AG09309 (cell line): Measurements from ENCODE around the gene CEP97.
"Not testable (repeated sequence)": the region's sequence is repeated elsewhere in the genome, so short reads cannot be mapped to it uniquely, and the experiment has no call there.

Experiments used
- DNase-seq: peaks from one replicate; pipeline ENCODE4 v3.0.0-alpha.2; 2010; ENCODE audit warnings: low read depth
- H3K4me3 ChIP-seq: 2 replicates; pipeline ENCODE4 v1.5.1; 2011; ENCODE audit warnings: mild to moderate bottlenecking, low read depth, low read length, moderate library complexity; ENCODE audit not compliant: control insufficient read depth
- CTCF ChIP-seq: IDR thresholded peaks from 2 replicates; pipeline ENCODE4 v1.5.1; 2011; ENCODE audit warnings: mild to moderate bottlenecking, low read depth, low read length, inconsistent platforms; ENCODE audit not compliant: insufficient read depth, control insufficient read depth; ENCODE audit errors: missing control alignments

The CEP97 gene

GRCh38 chr3:101680466-101680865 lies 43.9 kb upstream of the CEP97 start:
- TF ChIP-seq CTCF: no peak
- no peak overlapping the region for H3K4me3 ChIP-seq
- no peak for DNase-seq

- TF ChIP-seq CTCF: no peak
- H3K4me3 ChIP-seq: peak overlapping the region; percentile 78
- DNase-seq: no peak
Observed at GRCh38 chr3:101685050-101685400, 39.4 kb upstream of the CEP97 start.

DNA sequence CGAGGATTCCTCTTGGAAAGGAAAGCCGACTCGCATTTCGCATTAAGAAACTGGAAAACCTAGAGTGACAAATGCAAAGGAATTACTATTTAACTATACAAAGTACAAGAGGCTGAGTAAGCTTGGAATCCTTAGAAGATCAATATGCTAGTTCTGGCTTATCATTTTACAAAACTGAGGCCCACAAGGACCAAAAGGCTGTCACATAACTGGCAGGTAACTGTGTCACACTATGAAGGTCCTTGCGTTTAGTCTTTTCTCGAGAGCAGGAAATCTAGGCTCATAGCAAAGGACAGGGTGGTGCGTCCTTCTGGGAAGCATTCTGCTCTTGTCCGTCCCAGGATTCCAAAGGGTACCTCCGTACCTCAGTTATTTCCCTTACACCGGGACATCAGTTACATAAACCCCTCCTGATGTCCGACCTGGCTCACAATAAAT lies 38.5 kb upstream of the CEP97 start:
- TF ChIP-seq CTCF: no peak
- peak overlapping the region; percentile 78 for H3K4me3 ChIP-seq
- no peak for DNase-seq

DNA sequence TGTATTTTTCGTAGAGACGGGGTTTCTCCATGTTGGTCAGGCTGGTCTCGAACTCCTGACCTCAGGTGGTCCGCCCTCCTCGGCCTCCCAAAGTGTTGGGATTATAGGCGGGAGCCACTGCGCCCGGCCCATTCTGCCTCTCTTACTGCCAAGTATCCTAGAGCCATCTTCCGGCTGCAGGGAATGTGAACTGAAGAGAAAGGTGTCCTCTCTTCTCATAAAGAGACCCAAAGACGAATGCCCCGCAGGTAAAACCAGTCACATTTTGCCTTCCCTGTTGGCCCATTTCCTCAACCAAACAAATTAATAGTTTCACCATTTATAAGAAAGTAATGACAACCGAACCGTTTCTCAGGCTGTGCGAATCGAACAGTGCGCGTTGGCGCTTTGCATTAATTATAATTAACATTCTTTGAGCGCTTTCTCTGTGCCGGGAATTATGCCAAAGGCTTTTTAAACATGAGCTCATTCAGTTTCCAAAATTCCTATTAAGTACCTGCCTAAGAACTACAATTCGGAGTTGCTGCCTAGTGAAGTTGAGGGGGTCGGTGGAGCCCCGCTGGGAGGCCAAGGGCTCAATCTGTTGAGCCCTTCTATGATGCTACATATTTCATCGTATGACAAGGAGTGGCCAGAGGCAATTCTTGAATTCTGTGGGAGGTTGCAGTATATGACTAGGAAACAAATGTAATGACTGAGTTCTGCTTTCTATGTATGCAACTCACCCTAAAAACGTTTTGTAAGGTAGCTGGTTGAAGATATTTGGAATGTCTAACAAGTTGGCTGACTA lies 37.1 kb upstream of the CEP97 start:
- TF ChIP-seq CTCF: no peak
- H3K4me3 ChIP-seq: peak overlapping the region; percentile 37
- no peak for DNase-seq

DNA sequence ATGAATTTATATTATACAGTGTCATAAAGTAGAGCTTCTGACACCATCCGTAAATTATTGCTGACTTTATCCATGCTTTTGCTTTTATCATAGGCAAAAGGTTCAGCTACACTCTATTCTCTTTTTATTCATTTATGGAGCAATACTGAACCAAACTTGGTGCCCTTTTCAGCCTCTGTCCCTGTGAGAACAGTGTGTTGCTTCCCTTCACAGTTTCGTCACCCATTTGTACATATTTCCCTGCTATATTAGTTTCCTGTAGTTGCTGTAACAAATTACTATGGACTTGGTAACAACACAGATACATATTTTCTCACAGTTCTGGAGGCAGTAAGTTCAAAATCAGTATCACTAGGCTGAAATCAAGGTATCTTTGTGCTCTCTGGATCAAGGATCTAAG lies 35.1 kb upstream of the CEP97 start:
- TF ChIP-seq CTCF: no peak
- DNase-seq: no peak
- H3K4me3 ChIP-seq: no peak overlapping the region

DNA sequence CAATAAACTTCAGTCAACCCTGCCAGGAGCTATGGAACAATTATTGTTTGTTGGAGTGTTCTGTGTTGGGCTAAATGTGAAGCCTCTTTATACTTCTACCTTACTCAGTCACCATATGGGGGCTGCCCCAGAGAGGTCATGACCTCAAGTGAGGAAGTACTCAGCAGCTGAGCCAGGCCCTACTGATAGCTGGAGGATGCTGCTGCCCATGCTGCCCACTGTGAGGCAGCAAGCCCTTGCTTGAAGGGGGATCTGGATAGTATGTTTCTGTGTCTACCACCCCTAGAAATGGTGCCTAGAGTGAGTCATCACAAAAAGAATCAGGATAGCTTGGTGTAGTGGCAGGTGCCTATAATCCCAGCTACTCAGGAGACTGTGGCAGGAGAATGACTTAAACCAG lies 33.4 kb upstream of the CEP97 start:
- no peak overlapping the region for H3K4me3 ChIP-seq
- DNase-seq: no peak
- no peak for TF ChIP-seq CTCF

GRCh38 chr3:101691685-101692671 lies 32.4 kb upstream of the CEP97 start:
- H3K4me3 ChIP-seq: not testable (repeated sequence)

More at GRCh38 chr3:101691685-101692671, 32.4 kb upstream of the CEP97 start:
- not testable (repeated sequence) for DNase-seq
